GM12865 (cell line): ENCODE results near the gene ITGA11.

Experiments used
- DNase-seq: peaks from one replicate; pipeline ENCODE4 v3.0.0; 2010; ENCODE audit warnings: low read depth
- H3K4me3 ChIP-seq: 2 replicates; pipeline ENCODE4 v1.5.1; 2011; ENCODE audit warnings: mild to moderate bottlenecking, low read depth, low read length, control low read depth
- CTCF ChIP-seq: IDR thresholded peaks from 2 replicates; pipeline ENCODE4 v1.5.1; 2011; ENCODE audit warnings: low read length, control low read depth, low read depth, inconsistent platforms; ENCODE audit not compliant: insufficient read depth; ENCODE audit errors: missing control alignments

ITGA11 gene

GRCh38 chr15:68277603-68278344 lies 154.2 kb downstream of the ITGA11 start, which contains the start of gene FEM1B:
TSS of gene FEM1B (plus strand) at chr15:68277745. CDS start at chr15:68278418, 673 bp downstream.
- H3K4me3 ChIP-seq = peak within 1 kb of the TSS; percentile 69
- DNase-seq = peak; percentile 96
- no peak for TF ChIP-seq CTCF

GRCh38 chr15:68277131-68277602 lies 154.8 kb downstream of the ITGA11 start:
- DNase-seq = no peak
- no peak for TF ChIP-seq CTCF
- H3K4me3 ChIP-seq = peak overlapping the region; percentile 69

GRCh38 chr15:68276668-68277067 lies 155.3 kb downstream of the ITGA11 start:
- TF ChIP-seq CTCF = no peak
- DNase-seq = no peak
- peak overlapping the region; percentile 69 for H3K4me3 ChIP-seq

GRCh38 chr15:68275165-68275746 lies 156.7 kb downstream of the ITGA11 start:
- TF ChIP-seq CTCF = no peak
- no peak for DNase-seq
- no peak overlapping the region for H3K4me3 ChIP-seq

- no peak for DNase-seq
- H3K4me3 ChIP-seq = no peak overlapping the region
- TF ChIP-seq CTCF = no peak
These were observed 157.6 kb downstream of the ITGA11 start for GRCh38 chr15:68274201-68274848.

- H3K4me3 ChIP-seq = no peak overlapping the region
- no peak for TF ChIP-seq CTCF
- DNase-seq = no peak
These were observed 159.2 kb downstream of the ITGA11 start for GRCh38 chr15:68272721-68273271.
